Fibroblast of villous mesenchyme (primary cell): Measurements from ENCODE around the gene PRKCH. TPM values are rescaled to one million over a fixed set of nuclear protein-coding genes. Genes with fewer than 3 reads are reported as not detected.

ENCODE experiments used
- DNase-seq: peaks from one replicate; pipeline ENCODE4 v3.0.0-alpha.2; 2010; ENCODE audit warnings: low read depth
- H3K4me3 ChIP-seq: 2 replicates; pipeline ENCODE4 v1.5.1; 2011; ENCODE audit warnings: low read depth, mild to moderate bottlenecking, low read length
- total RNA-seq: library from RNA; depleted of rRNA; stranded (reverse); fragments of >200 nt; gene quantifications from 2 replicates; pipeline ENCODE4 v1.2.3, GENCODE V29; 2012
- TF ChIP-seq, protein P1 (sequence below): IDR thresholded peaks from 2 replicates; pipeline ENCODE4 v1.5.1; 2012; ENCODE audit warnings: low read depth, mild to moderate bottlenecking, low read length; ENCODE audit not compliant: insufficient read depth

The PRKCH gene
- total RNA-seq, 1 donor: 2.6 TPM

- no peak overlapping the region for H3K4me3 ChIP-seq
- TF ChIP-seq, protein P1, sequence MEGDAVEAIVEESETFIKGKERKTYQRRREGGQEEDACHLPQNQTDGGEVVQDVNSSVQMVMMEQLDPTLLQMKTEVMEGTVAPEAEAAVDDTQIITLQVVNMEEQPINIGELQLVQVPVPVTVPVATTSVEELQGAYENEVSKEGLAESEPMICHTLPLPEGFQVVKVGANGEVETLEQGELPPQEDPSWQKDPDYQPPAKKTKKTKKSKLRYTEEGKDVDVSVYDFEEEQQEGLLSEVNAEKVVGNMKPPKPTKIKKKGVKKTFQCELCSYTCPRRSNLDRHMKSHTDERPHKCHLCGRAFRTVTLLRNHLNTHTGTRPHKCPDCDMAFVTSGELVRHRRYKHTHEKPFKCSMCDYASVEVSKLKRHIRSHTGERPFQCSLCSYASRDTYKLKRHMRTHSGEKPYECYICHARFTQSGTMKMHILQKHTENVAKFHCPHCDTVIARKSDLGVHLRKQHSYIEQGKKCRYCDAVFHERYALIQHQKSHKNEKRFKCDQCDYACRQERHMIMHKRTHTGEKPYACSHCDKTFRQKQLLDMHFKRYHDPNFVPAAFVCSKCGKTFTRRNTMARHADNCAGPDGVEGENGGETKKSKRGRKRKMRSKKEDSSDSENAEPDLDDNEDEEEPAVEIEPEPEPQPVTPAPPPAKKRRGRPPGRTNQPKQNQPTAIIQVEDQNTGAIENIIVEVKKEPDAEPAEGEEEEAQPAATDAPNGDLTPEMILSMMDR: no peak
- DNase-seq: no peak
Observed at GRCh38 chr14:61399365-61399764, 78.0 kb downstream of the PRKCH start.

DNA sequence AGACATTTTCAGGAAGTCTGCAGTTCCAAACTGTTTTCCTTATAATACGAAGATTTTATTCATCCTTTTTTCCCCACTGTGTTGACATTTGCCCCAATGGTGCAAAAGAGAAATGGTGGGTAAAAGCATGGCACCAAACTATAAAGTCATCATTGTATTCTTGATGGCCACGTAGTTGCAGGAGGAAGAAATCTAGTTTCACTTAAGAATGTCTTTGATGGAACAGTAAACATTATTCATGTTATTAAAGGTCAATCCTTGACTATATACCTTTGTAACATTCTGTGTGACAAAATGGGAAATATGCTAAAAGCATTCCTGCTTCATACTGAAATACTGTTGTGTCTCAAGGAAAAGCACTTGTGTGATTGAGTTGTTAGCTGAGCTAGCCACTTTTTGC is 80.1 kb downstream of the PRKCH start:
- no peak for DNase-seq
- H3K4me3 ChIP-seq: no peak overlapping the region
- TF ChIP-seq, protein P1: no peak

GRCh38 chr14:61403411-61403810 is 82.0 kb downstream of the PRKCH start:
- TF ChIP-seq, protein P1: no peak
- H3K4me3 ChIP-seq: no peak overlapping the region
- DNase-seq: no peak

GRCh38 chr14:61404637-61405036 is 83.3 kb downstream of the PRKCH start:
- TF ChIP-seq, protein P1: no peak
- no peak for DNase-seq
- no peak overlapping the region for H3K4me3 ChIP-seq

- H3K4me3 ChIP-seq: no peak overlapping the region
- no peak for DNase-seq
- TF ChIP-seq, protein P1: no peak
Observed at GRCh38 chr14:61406198-61406597, 84.8 kb downstream of the PRKCH start.

DNA sequence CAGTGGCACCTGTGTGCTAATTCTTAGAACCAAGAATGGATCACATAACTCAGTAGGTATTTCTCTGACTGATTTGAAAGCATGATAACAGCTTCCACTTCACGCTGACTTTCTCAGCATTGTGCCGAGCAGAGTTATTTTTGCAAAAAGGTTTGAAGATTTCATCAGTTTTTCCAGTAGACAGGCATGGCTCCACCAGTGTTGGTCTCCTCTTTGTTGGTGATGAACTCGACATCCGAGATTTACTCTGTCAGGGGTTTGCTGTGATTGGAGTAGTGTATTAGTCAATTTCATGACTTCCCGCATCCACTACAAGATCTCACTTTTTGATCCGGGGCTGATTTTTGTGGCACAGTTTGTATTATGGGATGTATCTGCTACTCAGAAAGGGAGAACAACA is 85.3 kb downstream of the PRKCH start:
- TF ChIP-seq, protein P1: no peak
- H3K4me3 ChIP-seq: no peak overlapping the region
- no peak for DNase-seq

- TF ChIP-seq, protein P1: no peak
- DNase-seq: no peak
- no peak overlapping the region for H3K4me3 ChIP-seq
Observed at GRCh38 chr14:61408498-61408897, 87.1 kb downstream of the PRKCH start.
